HUES6 (cell line): Measurements from ENCODE around the gene CEMIP.

ENCODE experiments used
- H3K27ac ChIP-seq: 2 replicates; pipeline ENCODE4 v1.7.0; 2013; ENCODE audit warnings: low read depth, mild to moderate bottlenecking, low read length, inconsistent platforms
- H3K27me3 ChIP-seq: 2 replicates; pipeline ENCODE4 v1.6.1; 2013; ENCODE audit warnings: low read length; ENCODE audit not compliant: control insufficient read depth, insufficient read depth
- H3K36me3 ChIP-seq: 2 replicates; pipeline ENCODE4 v1.6.1; 2013; ENCODE audit warnings: low read length; ENCODE audit not compliant: control insufficient read depth, insufficient read depth
- H3K4me1 ChIP-seq: 2 replicates; pipeline ENCODE4 v1.6.1; 2013; ENCODE audit warnings: low read length; ENCODE audit not compliant: control insufficient read depth, insufficient read depth
- H3K4me3 ChIP-seq: 2 replicates; pipeline ENCODE4 v1.5.1; 2013; ENCODE audit warnings: low read depth, low read length
- H3K9ac ChIP-seq: one replicate; pipeline ENCODE4 v1.6.1; 2013; ENCODE audit warnings: mild to moderate bottlenecking, low read length
- H3K9me3 ChIP-seq: 2 replicates; pipeline ENCODE4 v1.6.1; 2013; ENCODE audit warnings: low read depth, low read length; ENCODE audit not compliant: control insufficient read depth, insufficient read depth

The CEMIP gene

GRCh38 chr15:80778964-80779657 lies at the start of gene CEMIP:
Gene CEMIP, plus strand, starts transcription at chr15:80779370. Its CDS starts 94,510 bp downstream, at chr15:80873880.
- H3K9me3 ChIP-seq = no peaks in the 10 kb centered on the region
- peaks cover 55% of the 10 kb centered on the region for H3K27me3 ChIP-seq
- H3K9ac ChIP-seq = no peak within 1 kb of the TSS
- H3K36me3 ChIP-seq = no peaks in the 10 kb centered on the region
- peaks cover 10% of the 10 kb centered on the region for H3K4me1 ChIP-seq
- no peak within 1 kb of the TSS for H3K27ac ChIP-seq
- peak within 1 kb of the TSS; percentile 59 for H3K4me3 ChIP-seq

GRCh38 chr15:80730387-80730786 lies 48.8 kb upstream of the CEMIP start:
- H3K36me3 ChIP-seq = no peaks in the 10 kb centered on the region
- H3K4me3 ChIP-seq = no peak overlapping the region
- no peak overlapping the region for H3K27ac ChIP-seq
- no peaks in the 10 kb centered on the region for H3K4me1 ChIP-seq
- no peak overlapping the region for H3K9ac ChIP-seq
- H3K9me3 ChIP-seq = peaks cover 5% of the 10 kb centered on the region; the same call in 1 of the 2 replicates
- H3K27me3 ChIP-seq = no peaks in the 10 kb centered on the region

DNA sequence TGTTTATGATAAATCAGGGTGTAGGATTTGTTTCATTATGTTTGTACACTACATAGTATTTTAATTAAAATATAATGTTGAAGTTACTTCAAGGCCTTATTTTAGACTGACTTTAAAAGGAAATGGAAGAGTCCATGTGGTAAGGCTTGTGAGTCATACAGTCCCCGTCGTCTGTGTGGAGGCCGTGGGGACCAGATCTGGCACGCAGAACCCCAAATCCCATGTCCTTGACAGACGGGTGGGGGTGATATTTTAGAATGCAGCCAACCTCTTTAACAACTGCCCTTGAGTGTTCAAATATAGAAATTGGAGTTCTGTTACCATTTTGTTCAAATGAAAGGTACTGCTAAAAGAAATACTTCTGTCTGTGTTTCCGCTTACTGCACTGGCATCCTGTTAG lies 48.2 kb upstream of the CEMIP start:
- Histone ChIP-seq H3K4me3 (no peak overlapping the region), H3K4me1 (no peaks in the 10 kb centered on the region), H3K27me3 (no peaks in the 10 kb centered on the region), H3K9me3 (peaks cover 5% of the 10 kb centered on the region; the same call in 1 of the 2 replicates), H3K36me3 (no peaks in the 10 kb centered on the region), H3K9ac (no peak overlapping the region), H3K27ac (no peak overlapping the region)

- no peaks in the 10 kb centered on the region for H3K4me1 ChIP-seq
- H3K4me3 ChIP-seq = no peak overlapping the region
- no peak overlapping the region for H3K27ac ChIP-seq
- H3K36me3 ChIP-seq = no peaks in the 10 kb centered on the region
- H3K9me3 ChIP-seq = no peaks in the 10 kb centered on the region
- H3K9ac ChIP-seq = no peak overlapping the region
- no peaks in the 10 kb centered on the region for H3K27me3 ChIP-seq
These were observed 47.0 kb upstream of the CEMIP start for GRCh38 chr15:80732167-80732566.

GRCh38 chr15:80732818-80733217 lies 46.4 kb upstream of the CEMIP start:
- Histone ChIP-seq H3K9me3 (no peaks in the 10 kb centered on the region), H3K27ac (no peak overlapping the region), H3K36me3 (no peaks in the 10 kb centered on the region)

GRCh38 chr15:80733460-80733859 lies 45.7 kb upstream of the CEMIP start:
- no peak overlapping the region for H3K9ac ChIP-seq
- H3K27ac ChIP-seq = no peak overlapping the region
- no peaks in the 10 kb centered on the region for H3K27me3 ChIP-seq
- no peaks in the 10 kb centered on the region for H3K4me1 ChIP-seq
- H3K4me3 ChIP-seq = no peak overlapping the region
- H3K9me3 ChIP-seq = no peaks in the 10 kb centered on the region
- no peaks in the 10 kb centered on the region for H3K36me3 ChIP-seq

More at GRCh38 chr15:80732818-80733217, 46.4 kb upstream of the CEMIP start:
- Histone ChIP-seq H3K27me3 (no peaks in the 10 kb centered on the region), H3K4me3 (no peak overlapping the region), H3K4me1 (no peaks in the 10 kb centered on the region), H3K9ac (no peak overlapping the region)

DNA sequence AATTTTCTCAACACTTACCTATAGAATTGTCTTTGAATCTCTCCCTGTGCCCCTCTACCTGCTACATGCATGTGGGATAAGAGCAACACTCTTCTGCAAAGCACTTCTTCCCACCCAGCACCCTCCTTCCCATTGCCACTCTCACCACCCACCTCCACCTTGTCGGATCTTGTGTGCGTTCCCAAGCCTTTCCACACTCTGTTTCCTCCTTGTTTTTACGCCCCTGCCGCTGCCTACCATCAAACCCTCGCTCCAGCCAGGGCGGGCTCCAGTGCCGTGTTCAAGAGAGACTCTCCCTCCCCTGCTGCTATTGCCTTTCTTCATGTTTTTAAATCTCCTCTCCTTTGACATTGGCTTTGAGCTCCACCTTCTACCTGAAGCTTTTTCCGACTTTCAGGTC lies 43.8 kb upstream of the CEMIP start:
- H3K36me3 ChIP-seq = no peaks in the 10 kb centered on the region
- H3K4me3 ChIP-seq = no peak overlapping the region
- H3K9me3 ChIP-seq = no peaks in the 10 kb centered on the region
- no peak overlapping the region for H3K27ac ChIP-seq
- H3K4me1 ChIP-seq = no peaks in the 10 kb centered on the region
- H3K27me3 ChIP-seq = no peaks in the 10 kb centered on the region
- no peak overlapping the region for H3K9ac ChIP-seq

DNA sequence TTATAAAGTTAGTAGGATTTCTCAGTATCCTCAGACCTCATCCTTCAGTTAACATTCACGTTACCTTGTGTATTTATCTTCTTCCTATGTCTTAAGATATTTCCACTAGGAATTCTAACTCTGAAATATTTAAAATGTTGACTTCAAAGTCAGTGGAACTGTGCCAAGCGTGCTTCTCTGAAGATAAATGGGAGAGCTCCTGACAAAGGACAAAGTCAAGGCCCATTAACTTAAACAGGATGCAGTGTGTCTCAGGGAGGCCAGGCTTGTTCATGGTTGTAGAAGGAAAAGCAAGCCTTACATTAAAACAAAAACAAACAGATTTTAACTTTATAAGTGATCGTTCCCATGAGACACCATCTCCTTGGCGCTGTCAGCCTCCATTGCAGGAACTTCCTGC lies 42.6 kb upstream of the CEMIP start:
- Histone ChIP-seq H3K27me3 (no peaks in the 10 kb centered on the region), H3K36me3 (no peaks in the 10 kb centered on the region), H3K4me3 (no peak overlapping the region), H3K9ac (no peak overlapping the region), H3K9me3 (no peaks in the 10 kb centered on the region), H3K4me1 (no peaks in the 10 kb centered on the region), H3K27ac (no peak overlapping the region)

DNA sequence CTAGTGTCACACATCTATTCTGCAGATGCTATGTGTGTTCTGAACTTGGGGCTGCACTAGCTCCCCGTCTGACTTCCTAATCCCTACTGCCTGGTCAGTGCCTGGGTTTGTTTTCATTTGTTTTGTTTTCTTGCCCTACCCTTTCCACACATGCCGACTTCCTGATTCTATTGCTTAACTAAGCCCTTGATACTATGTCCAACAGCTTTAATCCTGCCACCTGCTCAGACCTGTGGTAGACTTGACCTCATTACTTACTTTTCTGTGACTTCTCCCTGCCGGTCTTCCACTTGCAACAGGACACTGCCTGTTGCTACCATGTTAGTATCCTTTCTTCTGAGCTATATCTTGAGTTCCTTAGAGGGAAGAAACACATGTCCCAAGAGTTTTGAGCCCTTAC lies 39.3 kb upstream of the CEMIP start:
- no peak overlapping the region for H3K4me3 ChIP-seq
- no peak overlapping the region for H3K27ac ChIP-seq
- no peak overlapping the region for H3K9ac ChIP-seq
- H3K36me3 ChIP-seq = no peaks in the 10 kb centered on the region
- H3K9me3 ChIP-seq = no peaks in the 10 kb centered on the region
- H3K4me1 ChIP-seq = peaks cover 12% of the 10 kb centered on the region; the same call in 1 of the 2 replicates
- no peaks in the 10 kb centered on the region for H3K27me3 ChIP-seq

GRCh38 chr15:80742081-80742480 lies 37.1 kb upstream of the CEMIP start:
- H3K36me3 ChIP-seq = no peaks in the 10 kb centered on the region
- H3K9ac ChIP-seq = no peak overlapping the region
- H3K27me3 ChIP-seq = no peaks in the 10 kb centered on the region
- no peak overlapping the region for H3K4me3 ChIP-seq
- no peak overlapping the region for H3K27ac ChIP-seq
- no peaks in the 10 kb centered on the region for H3K9me3 ChIP-seq
- H3K4me1 ChIP-seq = peaks cover 12% of the 10 kb centered on the region

GRCh38 chr15:80743189-80743833 lies 35.9 kb upstream of the CEMIP start:
- Histone ChIP-seq H3K9me3 (no peaks in the 10 kb centered on the region), H3K27ac (no peak overlapping the region), H3K4me3 (no peak overlapping the region)

More at GRCh38 chr15:80743189-80743833, 35.9 kb upstream of the CEMIP start:
- Histone ChIP-seq H3K9ac (no peak overlapping the region), H3K27me3 (no peaks in the 10 kb centered on the region), H3K36me3 (no peaks in the 10 kb centered on the region), H3K4me1 (peaks cover 22% of the 10 kb centered on the region)
